Measurements from ENCODE around the gene NCBP1.
A peak's percentile ranks its signal among the peaks of the same experiment; 100 is the strongest.
"Not testable (repeated sequence)": the region's sequence is repeated elsewhere in the genome, so short reads cannot be mapped to it uniquely, and the experiment has no call there.

The NCBP1 gene

GRCh38 chr9:97632985-97633858, at the start of gene NCBP1, which contains the start of gene TSTD2:
NCBP1 (plus strand) TSS chr9:97633821; CDS start chr9:97633882, 61 bp downstream.
TSTD2 (minus strand) TSS chr9:97633368; CDS start chr9:97627562, 5,806 bp downstream.
- peak within 1 kb of the TSS; percentile 83 for H3K4me3 ChIP-seq (replicated peaks; ENCODE audit: low read depth, low read length)
- no peak for TF ChIP-seq CTCF (IDR thresholded peaks at IDR 0.05; ENCODE audit: low read length, missing control alignments)
- peak; percentile 98 for DNase-seq (ENCODE audit: low read depth)

- not testable (repeated sequence) for H3K4me3 ChIP-seq (replicated peaks; ENCODE audit: low read depth, low read length); DNase-seq (ENCODE audit: low read depth)
These were observed 48.8 kb upstream of the NCBP1 start for GRCh38 chr9:97584778-97585177.

GRCh38 chr9:97586909-97587308, 46.7 kb upstream of the NCBP1 start:
- not testable (repeated sequence) for H3K4me3 ChIP-seq (replicated peaks; ENCODE audit: low read depth, low read length); DNase-seq (ENCODE audit: low read depth)

- DNase-seq (ENCODE audit: low read depth): no peak
- TF ChIP-seq CTCF (IDR thresholded peaks at IDR 0.05; ENCODE audit: low read length, missing control alignments): no peak
- H3K4me3 ChIP-seq (replicated peaks; ENCODE audit: low read depth, low read length): no peak overlapping the region
These were observed 42.1 kb upstream of the NCBP1 start for GRCh38 chr9:97591535-97591934.

- no peak overlapping the region for H3K4me3 ChIP-seq (replicated peaks; ENCODE audit: low read depth, low read length)
- TF ChIP-seq CTCF (IDR thresholded peaks at IDR 0.05; ENCODE audit: low read length, missing control alignments): no peak
- peak; percentile 21 for DNase-seq (ENCODE audit: low read depth)
These were observed 41.5 kb upstream of the NCBP1 start for GRCh38 chr9:97592126-97592525.

- no peak overlapping the region for H3K4me3 ChIP-seq (replicated peaks; ENCODE audit: low read depth, low read length)
- no peak for TF ChIP-seq CTCF (IDR thresholded peaks at IDR 0.05; ENCODE audit: low read length, missing control alignments)
- DNase-seq (ENCODE audit: low read depth): no peak
These were observed 39.7 kb upstream of the NCBP1 start for GRCh38 chr9:97593960-97594359.

- H3K4me3 ChIP-seq (replicated peaks; ENCODE audit: low read depth, low read length): no peak overlapping the region
- no peak for TF ChIP-seq CTCF (IDR thresholded peaks at IDR 0.05; ENCODE audit: low read length, missing control alignments)
- DNase-seq (ENCODE audit: low read depth): no peak
These were observed 39.2 kb upstream of the NCBP1 start for GRCh38 chr9:97594381-97594921.

GRCh38 chr9:97596906-97597305, 36.7 kb upstream of the NCBP1 start:
- TF ChIP-seq CTCF (IDR thresholded peaks at IDR 0.05; ENCODE audit: low read length, missing control alignments): no peak
- H3K4me3 ChIP-seq (replicated peaks; ENCODE audit: low read depth, low read length): no peak overlapping the region
- DNase-seq (ENCODE audit: low read depth): no peak
